Upper lobe of left lung (tissue), 4 donors: ENCODE results near the gene MCCD1.

ENCODE experiments used
- CTCF ChIP-seq, 6 experiments: fragments of 450-650 bp in 4 of 6; fragments of 200-600 bp in 2 of 6; sonication (generic) in 2 of 6; IDR thresholded peaks; one replicate each; pipeline ENCODE4 v1.5.1; 2016 to 2019; ENCODE audit warnings: antibody characterized with exemption in 6 of 6
- EP300 ChIP-seq, 4 donors: sonication (generic); formaldehyde crosslinking; IDR thresholded peaks; one replicate each; pipeline ENCODE4 v1.5.1; 2017; ENCODE audit warnings: antibody characterized with exemption in 4 of 4, control low read depth in 2 of 4
- POLR2A ChIP-seq, 4 donors: fragments of 450-650 bp; IDR thresholded peaks; one replicate each; pipeline ENCODE4 v1.5.1; 2016 to 2017; ENCODE audit warnings: antibody characterized with exemption in 4 of 4, mild to moderate bottlenecking in 2 of 4
- POLR2AphosphoS5 ChIP-seq, 2 donors: sonication (generic); formaldehyde crosslinking; IDR thresholded peaks; one replicate each; pipeline ENCODE4 v1.5.1; 2017; ENCODE audit warnings: antibody characterized with exemption in 2 of 2

DNA sequence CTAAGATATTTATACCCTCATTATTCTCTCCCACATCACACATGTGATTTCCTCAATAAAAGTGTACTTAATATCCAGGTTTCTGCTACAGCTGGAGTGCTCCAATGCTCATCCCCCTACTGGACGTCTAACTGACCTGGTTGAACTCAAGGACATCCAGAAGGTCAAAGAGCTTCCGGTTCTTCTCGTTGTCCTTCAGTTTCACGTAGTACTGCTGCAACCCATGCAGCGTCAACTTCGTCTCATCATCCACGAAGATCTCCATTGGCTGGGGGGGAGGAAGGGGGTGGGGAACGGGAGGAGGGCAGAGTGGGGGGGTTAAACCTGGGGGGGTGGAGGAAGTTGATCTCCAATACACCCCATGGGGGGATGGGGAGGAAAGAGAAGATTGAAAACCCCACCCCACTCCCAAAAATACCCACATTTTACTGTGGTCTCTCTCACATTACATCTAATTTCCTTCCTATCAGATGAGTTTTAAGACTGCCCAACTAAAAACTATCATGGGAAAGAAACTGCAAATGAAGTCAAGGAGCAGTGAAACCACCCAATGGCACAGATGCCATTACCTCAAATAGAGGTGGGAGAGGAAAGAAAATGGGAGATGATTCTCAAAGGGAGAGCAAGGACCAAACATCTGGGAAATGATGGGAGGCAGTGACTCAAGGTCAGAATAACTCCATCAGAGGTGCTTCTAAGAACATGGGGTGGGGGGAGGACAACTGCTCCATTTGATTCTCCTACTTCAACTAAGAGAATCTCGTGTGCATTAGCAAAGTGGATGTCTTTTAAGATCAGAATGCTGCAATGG, 4.1 kb downstream of the MCCD1 start:
- TF ChIP-seq CTCF (IDR thresholded peaks at IDR 0.05) (no peak), EP300 (IDR thresholded peaks at IDR 0.05) (no peak), POLR2A (IDR thresholded peaks at IDR 0.05) (no peak), POLR2AphosphoS5 (IDR thresholded peaks at IDR 0.05) (no peak)
